HL-60 (cell line): ENCODE measurements around the gene CAST.

Source experiments
- CTCF ChIP-seq: IDR thresholded peaks from one replicate; pipeline ENCODE4 v1.5.1; 2011; ENCODE audit warnings: low read length, control low read depth, inconsistent platforms; ENCODE audit not compliant: insufficient read depth
- POLR2AphosphoS5 ChIP-seq: IDR thresholded peaks from 2 replicates; pipeline ENCODE4 v1.6.1; 2012; ENCODE audit warnings: low read depth
- REST ChIP-seq: IDR thresholded peaks from 2 replicates; pipeline ENCODE4 v1.6.1; 2012; ENCODE audit warnings: low read depth; ENCODE audit not compliant: insufficient replicate concordance

GRCh38 chr5:96619946-96620345 is 42.2 kb upstream of the CAST start:
- no peak for TF ChIP-seq REST
- no peak for TF ChIP-seq CTCF
- TF ChIP-seq POLR2AphosphoS5, result no peak
